ENCODE data around the gene BICD1.
"Not testable (repeated sequence)": the region's sequence is repeated elsewhere in the genome, so short reads cannot be mapped to it uniquely, and the experiment has no call there.

BICD1 gene

GRCh38 chr12:32249777-32250176, 143.1 kb downstream of the BICD1 start:
- DNase-seq: no peak

DNA sequence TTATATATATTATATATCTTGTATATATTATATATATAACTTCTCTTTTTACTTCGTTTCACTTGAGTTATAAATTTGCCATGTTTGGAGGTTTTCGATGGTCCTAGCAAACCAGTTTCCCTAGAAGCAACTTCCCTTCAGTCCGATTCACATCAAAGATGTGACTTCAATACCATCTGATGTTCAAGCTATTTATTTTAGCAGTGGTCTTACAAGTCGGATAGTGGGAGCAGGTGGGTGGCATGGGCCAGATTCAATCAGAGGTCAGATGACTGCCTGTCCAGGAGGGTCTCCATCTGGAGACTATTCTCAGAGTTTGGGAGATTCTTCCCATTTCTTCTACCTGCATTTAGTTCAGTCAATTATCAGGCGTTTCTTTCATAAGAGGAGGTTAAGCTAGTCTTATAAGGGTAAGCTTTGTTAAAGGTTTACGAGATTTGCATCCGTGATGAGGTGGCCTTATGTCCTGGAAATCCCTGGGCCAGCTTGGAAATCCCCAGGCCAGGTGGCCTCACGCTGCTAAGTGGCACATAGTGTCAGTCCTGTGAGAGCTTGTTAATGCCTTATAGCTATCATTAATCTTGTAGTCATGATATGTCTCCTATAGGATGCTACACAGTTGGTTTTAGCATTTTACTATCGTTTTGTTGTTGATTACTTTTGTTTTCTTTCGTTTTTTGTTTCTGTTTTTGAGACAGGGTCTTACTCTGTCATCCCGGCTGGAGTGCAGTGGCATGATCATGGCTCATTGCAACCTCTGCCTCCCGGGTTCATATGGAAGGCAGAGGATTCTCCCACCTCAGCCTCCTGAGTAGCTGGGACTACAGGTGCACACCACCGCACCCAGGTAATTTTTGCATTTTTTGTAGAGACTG, 145.8 kb downstream of the BICD1 start:
- no peak for DNase-seq

DNA sequence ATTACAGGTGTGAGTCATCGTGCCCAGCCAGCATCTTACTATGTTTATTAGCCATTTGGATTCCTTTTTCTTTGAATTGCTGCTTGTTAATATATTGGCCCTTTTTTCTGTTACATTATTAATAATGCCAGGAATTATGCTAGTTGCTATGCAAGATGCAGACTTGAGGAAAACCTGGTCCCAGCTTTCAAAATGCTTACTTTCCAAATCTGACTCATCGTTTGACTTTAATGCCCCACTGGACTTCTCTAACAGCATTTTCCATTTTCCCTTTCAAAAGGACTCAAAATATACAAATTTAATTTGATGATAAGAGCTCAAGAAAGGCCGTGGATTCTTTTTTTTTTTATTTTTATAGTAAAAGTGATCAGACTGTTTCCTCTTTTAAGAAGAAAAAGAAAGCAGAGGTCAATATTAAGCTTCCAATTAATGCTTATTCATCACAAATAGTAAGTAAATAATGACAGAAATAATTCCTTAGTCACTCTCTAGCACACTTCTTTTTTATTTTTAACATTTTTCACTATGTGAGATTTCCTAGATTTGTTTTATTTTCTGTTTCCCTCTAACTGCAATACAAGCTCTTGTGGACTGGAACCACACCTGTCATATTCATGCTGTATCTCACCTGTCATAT, 146.6 kb downstream of the BICD1 start:
- no peak for DNase-seq

GRCh38 chr12:32254260-32254956, 147.8 kb downstream of the BICD1 start:
- no peak for DNase-seq

GRCh38 chr12:32255588-32255987, 148.9 kb downstream of the BICD1 start:
- DNase-seq: no peak

DNA sequence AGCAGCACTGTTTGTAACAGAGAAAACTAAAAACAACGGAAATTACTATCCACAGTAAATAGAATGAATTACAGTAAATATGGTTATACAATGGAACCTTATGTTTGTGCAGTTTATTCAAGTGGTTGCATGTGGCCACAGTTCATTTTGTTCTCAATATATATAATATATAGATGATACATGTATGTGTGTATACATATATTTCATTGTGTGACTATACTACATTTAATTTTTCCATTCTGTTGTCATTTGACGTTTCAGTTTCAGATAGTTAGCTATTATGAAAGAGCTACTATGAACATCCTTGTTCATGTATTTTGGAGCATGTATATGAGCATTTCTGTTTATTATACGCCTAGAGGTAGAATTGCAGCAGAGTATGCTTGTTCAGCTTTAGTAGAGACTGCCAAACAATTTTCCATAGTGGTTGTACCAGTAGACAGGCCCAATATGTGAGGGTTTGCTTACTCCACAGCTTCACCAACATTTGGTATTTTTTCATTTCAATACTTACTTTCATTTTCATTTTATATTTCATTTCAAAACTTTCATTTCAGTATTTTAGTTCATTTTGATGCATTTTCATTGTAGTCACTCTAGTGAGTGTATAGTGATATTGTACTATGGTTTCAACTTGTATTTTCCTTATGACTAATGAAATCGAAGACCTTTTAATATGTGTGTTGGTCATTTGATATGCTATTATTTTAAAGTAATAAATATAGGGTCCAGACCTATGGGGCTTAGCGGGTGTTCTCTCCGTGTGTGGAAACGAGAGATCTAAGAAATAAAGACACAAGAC, 151.2 kb downstream of the BICD1 start:
- no peak for DNase-seq

DNA sequence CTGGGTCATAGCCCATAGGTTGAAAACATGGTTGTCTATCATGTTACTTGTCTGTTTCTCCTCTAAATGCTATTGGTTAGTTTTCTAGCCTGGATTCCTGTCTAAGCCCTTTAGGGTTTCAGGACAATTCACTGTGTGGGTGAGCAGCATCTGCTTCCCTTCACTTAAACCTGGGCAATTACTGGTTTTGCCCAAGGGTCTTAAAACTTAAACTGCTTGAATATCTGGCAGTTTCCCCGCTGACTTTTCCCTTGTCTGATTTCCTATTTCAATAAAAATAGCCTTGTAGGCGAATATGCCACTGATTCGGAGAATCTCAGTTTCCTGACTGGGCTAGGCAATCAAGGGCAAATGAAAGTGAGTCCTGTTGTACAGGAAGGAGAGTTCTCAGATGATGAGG, 154.0 kb downstream of the BICD1 start:
- no peak for DNase-seq

DNA sequence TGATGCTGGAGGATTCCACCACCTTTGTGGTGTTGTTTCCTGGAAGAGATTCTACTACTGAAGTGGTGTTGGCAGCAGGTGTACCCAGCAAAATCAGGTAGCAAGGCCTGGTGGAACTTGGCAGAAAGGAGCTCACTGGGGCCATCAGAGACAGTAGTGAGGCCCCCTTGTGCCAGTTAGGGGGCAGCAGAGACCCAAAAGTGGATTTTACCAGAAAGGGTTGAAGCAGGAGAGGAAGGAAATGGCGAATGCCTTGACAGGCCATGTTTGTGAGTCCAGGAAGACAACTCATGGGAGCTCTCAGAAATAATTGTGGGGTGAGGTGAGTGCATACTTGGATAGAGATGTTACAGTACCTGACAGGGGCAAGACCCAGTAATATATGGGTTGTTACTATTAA, 155.0 kb downstream of the BICD1 start:
- DNase-seq: no peak

DNA sequence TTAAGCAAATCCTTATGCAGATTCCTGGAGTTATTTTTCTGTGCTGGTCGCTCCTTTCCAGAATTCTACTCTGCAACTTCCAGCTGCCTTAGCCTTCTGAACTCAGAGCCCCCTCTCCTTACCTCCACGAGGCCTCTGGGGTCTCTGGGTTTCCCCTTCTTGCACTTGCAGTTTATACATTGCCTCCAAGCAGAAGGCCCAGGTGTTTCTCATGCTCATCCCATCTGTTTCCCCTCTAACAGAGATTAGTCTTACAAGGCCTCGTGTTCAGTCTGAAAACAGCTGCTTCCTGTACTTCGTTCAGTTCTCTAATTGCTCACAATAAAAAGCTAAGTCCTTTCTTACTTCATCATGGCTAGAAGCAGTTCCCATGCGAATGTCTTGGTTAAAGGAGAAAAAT, 158.3 kb downstream of the BICD1 start:
- no peak for DNase-seq

DNA sequence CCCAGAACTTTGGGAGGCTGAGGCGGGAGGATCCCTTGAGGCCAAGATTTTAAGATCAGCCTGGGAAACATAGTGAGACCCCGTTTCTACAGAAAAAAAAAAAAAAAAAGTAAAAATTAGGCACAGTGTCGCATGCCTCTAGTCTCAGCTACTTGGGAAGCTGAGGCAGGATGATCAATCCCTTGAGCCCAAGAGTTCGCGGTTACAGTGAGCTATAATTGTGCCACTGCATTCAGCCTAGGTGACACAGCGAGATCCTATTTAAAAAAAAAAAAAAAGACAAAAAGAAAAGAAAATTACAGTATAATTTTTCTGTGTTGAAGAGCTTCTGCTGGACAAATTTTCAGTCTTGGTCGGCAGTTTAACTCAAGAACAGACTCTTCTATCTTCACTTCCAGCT, 158.8 kb downstream of the BICD1 start:
- DNase-seq: no peak

- DNase-seq: no peak
Measured at GRCh38 chr12:32265951-32266350, 159.3 kb downstream of the BICD1 start.

- DNase-seq: no peak
Measured at GRCh38 chr12:32266756-32267155, 160.1 kb downstream of the BICD1 start.

DNA sequence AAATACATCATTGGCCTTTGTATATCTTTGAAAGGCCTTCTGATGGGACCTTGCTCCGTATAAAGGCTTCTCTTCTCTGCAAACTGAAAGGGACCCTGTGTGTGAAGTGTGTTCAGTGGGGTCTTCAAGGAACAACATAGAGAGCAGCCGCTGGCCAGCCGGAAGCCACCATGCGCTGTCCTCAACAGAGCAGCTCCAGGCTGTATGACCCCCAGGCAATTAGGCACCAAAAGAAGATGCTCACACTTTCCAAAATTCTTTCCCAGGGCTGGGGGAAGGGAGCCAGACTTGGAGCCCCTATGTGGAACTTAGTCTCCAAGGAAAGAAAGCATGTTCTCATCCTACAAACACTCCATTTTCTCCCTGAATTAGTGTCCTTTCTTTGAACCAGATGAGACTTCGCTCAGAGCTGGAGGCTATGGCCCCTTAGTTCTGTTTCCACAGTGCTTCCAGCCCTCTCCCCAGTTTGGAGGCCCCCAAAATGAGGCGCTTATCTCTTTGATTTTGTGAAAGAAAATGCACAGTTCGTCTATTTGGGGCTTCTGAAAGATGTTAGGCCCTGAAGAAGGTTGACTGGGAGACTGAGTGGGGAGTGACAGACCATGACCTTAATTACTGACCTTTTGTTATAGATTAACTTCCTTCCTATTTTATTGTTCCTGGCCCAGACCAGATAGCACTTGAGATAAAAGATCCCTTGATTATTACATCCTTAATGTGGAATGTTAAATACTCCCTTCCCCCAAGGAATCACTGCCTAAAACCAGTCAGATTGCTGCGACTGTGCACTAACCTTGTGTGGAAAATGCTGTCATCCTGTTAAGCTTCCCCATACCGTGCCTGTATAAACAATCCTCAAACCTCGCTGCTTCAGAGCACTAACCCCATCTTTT, 164.4 kb downstream of the BICD1 start:
- no peak for DNase-seq

- no peak for DNase-seq
Measured at GRCh38 chr12:32272465-32272864, 165.8 kb downstream of the BICD1 start.

DNA sequence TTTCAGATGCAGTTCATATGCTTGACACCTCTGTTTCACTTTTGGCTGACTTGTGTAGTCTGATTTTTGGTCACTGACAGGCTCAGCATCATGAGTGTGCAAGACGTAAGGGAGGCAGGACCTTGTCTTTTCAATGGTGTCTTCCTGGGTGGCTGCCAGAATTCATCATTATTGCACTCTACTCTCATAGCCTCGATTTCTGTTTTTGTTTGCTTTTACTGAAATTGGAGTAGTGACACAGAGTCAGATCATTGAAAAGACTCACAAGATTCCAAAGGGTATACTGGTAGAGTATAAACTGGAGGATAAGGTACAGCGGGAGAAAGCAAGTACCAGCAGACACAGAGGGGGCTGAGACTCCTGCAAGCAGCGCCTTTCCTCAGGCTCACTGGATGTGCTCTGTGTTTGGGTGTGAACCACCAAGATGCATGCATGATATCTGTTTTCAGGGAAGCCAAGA, 166.4 kb downstream of the BICD1 start:
- DNase-seq: no peak

GRCh38 chr12:32273712-32274111, 167.1 kb downstream of the BICD1 start:
- DNase-seq: peak; percentile 12 to 26

- no peak for DNase-seq
Measured at GRCh38 chr12:32274665-32275064, 168.0 kb downstream of the BICD1 start.

- DNase-seq: not testable (repeated sequence)
Measured at GRCh38 chr12:32275520-32275919, 168.9 kb downstream of the BICD1 start.

DNA sequence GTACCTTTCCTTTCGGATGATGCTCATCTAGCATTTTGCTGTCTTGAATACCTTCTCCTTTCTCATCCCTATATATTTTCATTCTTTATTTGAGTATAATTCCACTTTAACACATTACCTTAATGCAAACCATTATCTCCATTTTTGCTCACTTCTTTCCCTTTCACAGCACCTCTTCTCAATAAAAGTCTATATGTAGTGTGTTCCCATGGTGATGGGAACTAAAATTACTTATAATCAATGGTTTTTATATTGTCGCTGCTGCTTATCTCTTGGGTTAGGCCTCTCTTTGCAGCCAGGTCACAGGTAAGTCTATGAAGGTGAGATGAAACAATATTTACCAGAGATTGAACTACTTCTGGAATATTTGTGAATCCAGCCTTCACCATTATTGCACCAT, 171.1 kb downstream of the BICD1 start:
- DNase-seq: no peak

DNA sequence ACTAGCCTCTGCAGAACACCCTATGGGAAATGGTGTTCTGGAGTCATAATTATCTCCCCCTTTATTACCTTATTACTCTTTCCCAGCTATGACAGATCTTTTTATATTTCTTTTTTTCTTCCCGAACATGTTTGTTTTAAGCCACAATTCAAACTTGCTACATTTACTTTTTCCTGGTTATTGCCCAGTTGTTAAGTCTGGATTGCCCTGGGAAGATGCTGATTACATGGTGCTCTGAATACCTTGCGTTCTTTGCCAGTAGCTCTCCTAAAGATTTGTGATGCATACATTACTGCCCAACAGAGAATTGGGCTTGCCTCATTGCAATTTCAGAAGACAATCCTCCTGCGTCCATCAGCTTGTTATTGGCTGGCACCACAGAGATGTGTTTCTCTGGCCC, 174.5 kb downstream of the BICD1 start:
- DNase-seq: no peak

DNA sequence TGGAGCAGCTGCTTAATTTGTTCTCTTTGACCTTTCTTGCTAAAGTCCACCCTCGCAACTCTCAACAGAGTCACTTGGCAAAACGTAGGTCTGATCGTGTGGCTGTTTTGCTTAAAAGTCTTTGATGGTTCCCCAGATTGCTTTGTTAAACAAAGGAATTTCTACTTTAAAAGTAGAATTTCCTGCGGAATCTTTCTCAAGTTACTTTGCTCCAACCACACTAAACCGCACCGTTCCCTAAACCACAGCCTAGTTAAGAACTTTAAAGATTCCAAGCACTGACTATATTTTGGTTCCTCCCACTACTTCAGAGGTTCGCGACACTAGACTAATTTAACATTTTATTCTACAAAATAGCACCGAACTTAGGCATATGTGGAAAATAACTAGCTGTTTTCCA, 177.9 kb downstream of the BICD1 start:
- DNase-seq: no peak

DNA sequence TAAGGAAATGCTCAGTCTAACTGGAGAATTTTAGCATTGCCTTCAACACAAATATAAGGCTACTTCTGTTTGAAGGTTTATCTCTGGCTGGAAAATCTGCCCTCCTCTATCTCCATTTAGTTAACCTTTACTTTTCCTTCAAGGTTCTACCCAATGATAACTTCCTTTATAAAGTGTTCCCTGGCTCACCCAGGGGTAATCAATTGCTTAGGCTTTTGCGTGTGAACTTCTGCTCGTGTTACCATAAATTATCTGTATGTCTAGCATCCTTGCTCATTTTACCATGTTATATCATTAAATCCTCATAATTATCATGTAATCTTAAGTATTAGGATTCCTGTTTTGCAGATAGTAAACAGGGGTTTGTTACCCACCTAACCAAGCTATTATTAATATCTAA, 178.4 kb downstream of the BICD1 start:
- no peak for DNase-seq

Data from activated CD4-positive, alpha-beta T cell treated with anti-CD3 and anti-CD28 coated beads for 4 hours (primary cell).